Muscle layer of colon (tissue), 2 donors: ENCODE measurements around the gene CLEC2D.
"Not testable (repeated sequence)": the region's sequence is repeated elsewhere in the genome, so short reads cannot be mapped to it uniquely, and the experiment has no call there.

Experiments
- H3K27ac ChIP-seq: one replicate; pipeline ENCODE4 v1.7.0; 2013; ENCODE audit warnings: low read depth, mild to moderate bottlenecking, low read length, moderate library complexity
- H3K27me3 ChIP-seq, 2 donors: one replicate each; pipeline ENCODE4 v1.7.0; 2013; ENCODE audit warnings: low read length in 2 of 2, mild to moderate bottlenecking in 2 of 2; ENCODE audit not compliant: insufficient read depth in 2 of 2, control insufficient read depth in 1 of 2
- H3K36me3 ChIP-seq: one replicate; pipeline ENCODE4 v1.7.0; 2013; ENCODE audit warnings: mild to moderate bottlenecking, low read length; ENCODE audit not compliant: insufficient read depth
- H3K4me1 ChIP-seq: one replicate; pipeline ENCODE4 v1.7.0; 2013; ENCODE audit warnings: mild to moderate bottlenecking, low read length; ENCODE audit not compliant: insufficient read depth
- H3K4me3 ChIP-seq, 2 donors: one replicate each; pipeline ENCODE4 v1.7.0; 2013; ENCODE audit warnings: low read length in 2 of 2, low read depth in 1 of 2, mild to moderate bottlenecking in 1 of 2, moderate library complexity in 1 of 2
- H3K9ac ChIP-seq: one replicate; pipeline ENCODE4 v1.7.0; 2013; ENCODE audit warnings: low read length
- H3K9me3 ChIP-seq: one replicate; pipeline ENCODE4 v1.7.0; 2013; ENCODE audit warnings: mild to moderate bottlenecking, low read length
- donor health status: abdominal sarcoma.
- donor health status: Adenocarcinoma of cecum.

Gene CLEC2D

GRCh38 chr12:9732921-9733461 is 63.5 kb downstream of the CLEC2D start, which contains the start of gene CLECL1:
Gene CLECL1 (minus strand): TSS chr12:9733097.
- Histone ChIP-seq H3K9ac (no peak within 1 kb of the TSS), H3K9me3 (no peaks in the 10 kb centered on the region), H3K4me1 (no peaks in the 10 kb centered on the region), H3K27ac (no peak within 1 kb of the TSS), H3K36me3 (no peaks in the 10 kb centered on the region), H3K27me3 (no peaks in the 10 kb centered on the region), H3K4me3 (no peak within 1 kb of the TSS)

- Histone ChIP-seq H3K27ac (no peak overlapping the region), H3K27me3 (no peaks in the 10 kb centered on the region), H3K4me1 (no peaks in the 10 kb centered on the region), H3K9me3 (no peaks in the 10 kb centered on the region), H3K9ac (no peak overlapping the region), H3K4me3 (no peak overlapping the region), H3K36me3 (no peaks in the 10 kb centered on the region)
Observed at GRCh38 chr12:9735601-9736000, 66.1 kb downstream of the CLEC2D start.

DNA sequence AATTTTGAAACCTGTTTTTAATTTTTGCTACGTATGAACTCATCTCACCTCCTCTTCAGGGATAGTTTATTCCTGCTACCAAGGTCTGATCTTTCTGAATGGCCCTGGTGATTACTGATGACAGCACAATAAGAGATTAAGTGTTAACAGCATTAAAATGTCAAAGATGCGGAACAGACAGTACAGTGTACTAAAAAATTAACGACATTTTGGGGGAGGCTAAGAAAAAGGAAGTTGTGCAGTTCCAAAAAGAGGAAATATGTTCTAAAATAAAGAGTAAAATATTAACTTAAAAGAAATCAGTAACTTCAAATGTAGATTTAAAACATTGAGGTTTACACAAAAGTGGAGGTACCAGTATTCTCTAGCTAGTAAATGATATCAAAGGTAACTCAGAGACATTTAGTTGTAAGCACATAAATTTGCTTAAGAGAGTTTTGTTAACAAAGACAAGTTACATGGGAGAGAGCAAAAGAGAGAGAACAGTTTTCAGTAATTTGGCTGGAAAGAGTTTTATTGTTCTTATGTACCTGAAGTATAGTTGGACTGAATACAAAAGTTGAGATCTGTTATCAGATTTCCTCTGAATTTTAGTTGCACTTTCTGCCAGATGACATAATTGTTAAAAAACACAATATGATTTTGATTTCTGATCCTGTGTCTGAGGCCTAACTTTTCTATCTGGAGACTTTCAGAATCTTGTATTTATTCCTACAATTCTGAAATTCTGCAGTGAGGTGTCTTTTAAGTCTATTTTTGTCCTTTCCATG is 67.6 kb downstream of the CLEC2D start:
- H3K36me3 ChIP-seq = no peaks in the 10 kb centered on the region
- no peaks in the 10 kb centered on the region for H3K4me1 ChIP-seq
- no peak overlapping the region for H3K9ac ChIP-seq
- no peaks in the 10 kb centered on the region for H3K9me3 ChIP-seq
- H3K4me3 ChIP-seq = no peak overlapping the region
- no peaks in the 10 kb centered on the region for H3K27me3 ChIP-seq
- H3K27ac ChIP-seq = no peak overlapping the region

GRCh38 chr12:9738905-9739304 is 69.4 kb downstream of the CLEC2D start:
- not testable (repeated sequence) for H3K4me1 ChIP-seq, H3K27ac ChIP-seq, H3K4me3 ChIP-seq, H3K36me3 ChIP-seq, H3K9ac ChIP-seq, H3K9me3 ChIP-seq, H3K27me3 ChIP-seq

DNA sequence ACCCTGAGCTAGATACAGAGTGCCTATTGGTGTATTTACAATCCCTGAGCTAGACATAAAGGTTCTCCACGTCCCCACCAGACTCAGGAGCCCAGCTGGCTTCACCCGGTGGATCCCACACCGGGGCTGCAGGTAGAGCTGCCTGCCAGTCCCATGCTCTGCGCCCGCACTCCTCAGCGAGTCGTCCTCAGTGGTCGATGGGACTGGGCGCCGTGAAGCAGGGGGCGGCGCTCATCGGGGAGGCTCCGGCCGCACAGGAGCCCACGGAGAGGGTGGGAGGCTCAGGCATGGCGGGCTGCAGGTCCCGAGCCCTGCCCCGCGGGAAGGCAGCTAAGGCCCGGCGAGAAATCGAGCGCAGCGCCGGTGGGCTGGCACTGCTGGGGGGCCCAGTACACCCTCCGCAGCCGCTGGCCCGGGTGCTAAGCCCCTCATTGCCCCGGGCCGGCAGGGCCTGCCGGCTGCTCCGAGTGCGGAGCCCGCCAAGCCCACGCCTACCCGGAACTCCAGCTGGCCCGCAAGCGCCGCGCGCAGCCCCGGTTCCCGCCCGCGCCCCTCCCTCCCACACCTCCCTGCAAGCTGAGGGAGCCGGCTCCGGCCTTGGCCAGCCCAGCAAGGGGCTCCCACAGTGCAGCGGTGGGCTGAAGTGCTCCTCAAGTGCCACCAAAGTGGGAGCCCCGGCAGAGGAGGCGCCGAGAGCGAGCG is 70.0 kb downstream of the CLEC2D start:
- not testable (repeated sequence) for H3K27ac ChIP-seq, H3K36me3 ChIP-seq, H3K27me3 ChIP-seq, H3K9me3 ChIP-seq, H3K4me1 ChIP-seq, H3K4me3 ChIP-seq, H3K9ac ChIP-seq

DNA sequence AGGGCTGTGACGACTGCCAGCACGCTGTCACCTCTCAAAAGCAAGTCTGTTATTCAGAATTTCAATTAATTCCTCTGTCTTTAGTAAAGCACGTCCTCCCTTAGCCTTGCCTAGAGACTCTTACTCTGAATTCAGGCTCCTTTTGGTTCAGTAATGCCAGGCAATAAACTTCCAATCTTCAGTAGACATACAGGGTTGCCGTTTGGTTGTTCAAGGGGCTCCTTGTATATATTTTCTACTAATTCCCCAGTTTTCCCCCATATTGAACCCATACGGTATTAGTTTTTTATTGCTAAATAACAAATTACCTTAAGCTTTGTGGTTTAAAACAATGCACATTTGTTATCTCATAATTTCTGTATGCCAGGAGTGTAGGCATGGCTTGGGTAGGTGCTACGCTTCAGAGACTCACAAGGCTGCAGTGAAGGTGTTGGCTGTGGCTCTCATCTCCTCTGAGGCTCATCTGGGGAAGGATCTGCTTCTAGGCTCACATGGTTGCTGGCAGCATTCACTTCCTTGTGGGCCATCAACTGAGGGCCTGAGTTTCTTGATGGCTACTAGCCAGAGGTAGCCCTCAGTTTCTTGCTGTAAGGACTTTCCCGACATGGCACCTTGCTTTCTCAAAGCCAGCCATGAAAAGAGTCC is 70.7 kb downstream of the CLEC2D start:
- Histone ChIP-seq H3K27me3 (no peaks in the 10 kb centered on the region), H3K9ac (no peak overlapping the region), H3K36me3 (no peaks in the 10 kb centered on the region), H3K4me1 (no peaks in the 10 kb centered on the region), H3K4me3 (no peak overlapping the region), H3K9me3 (no peaks in the 10 kb centered on the region), H3K27ac (no peak overlapping the region)

DNA sequence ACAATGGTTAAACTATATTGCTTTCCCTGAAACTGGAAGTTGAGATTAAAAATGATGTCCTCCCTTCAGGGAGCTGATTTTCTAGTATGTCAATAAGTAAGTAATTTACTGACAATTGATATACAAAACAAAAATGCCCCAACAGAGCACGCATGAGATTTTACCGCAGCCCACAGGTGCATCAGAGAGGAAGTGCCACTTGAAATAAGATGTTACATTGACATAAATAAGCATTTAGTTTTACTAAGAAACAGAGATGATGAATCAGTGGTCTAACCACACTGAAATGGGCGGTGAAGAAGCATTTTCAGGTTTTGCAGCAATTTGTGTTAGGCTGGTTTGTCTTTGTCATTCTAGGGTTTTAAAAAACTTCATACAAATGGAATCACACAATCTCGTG is 72.2 kb downstream of the CLEC2D start:
- Histone ChIP-seq H3K27me3 (no peaks in the 10 kb centered on the region), H3K36me3 (no peaks in the 10 kb centered on the region), H3K4me1 (no peaks in the 10 kb centered on the region), H3K9ac (no peak overlapping the region), H3K9me3 (no peaks in the 10 kb centered on the region), H3K27ac (no peak overlapping the region), H3K4me3 (no peak overlapping the region)

- H3K4me1 ChIP-seq = no peaks in the 10 kb centered on the region
- H3K27ac ChIP-seq = no peak overlapping the region
- H3K9me3 ChIP-seq = no peaks in the 10 kb centered on the region
- no peak overlapping the region for H3K4me3 ChIP-seq
- no peaks in the 10 kb centered on the region for H3K36me3 ChIP-seq
- H3K9ac ChIP-seq = no peak overlapping the region
- no peaks in the 10 kb centered on the region for H3K27me3 ChIP-seq
Observed at GRCh38 chr12:9742661-9743060, 73.1 kb downstream of the CLEC2D start.

DNA sequence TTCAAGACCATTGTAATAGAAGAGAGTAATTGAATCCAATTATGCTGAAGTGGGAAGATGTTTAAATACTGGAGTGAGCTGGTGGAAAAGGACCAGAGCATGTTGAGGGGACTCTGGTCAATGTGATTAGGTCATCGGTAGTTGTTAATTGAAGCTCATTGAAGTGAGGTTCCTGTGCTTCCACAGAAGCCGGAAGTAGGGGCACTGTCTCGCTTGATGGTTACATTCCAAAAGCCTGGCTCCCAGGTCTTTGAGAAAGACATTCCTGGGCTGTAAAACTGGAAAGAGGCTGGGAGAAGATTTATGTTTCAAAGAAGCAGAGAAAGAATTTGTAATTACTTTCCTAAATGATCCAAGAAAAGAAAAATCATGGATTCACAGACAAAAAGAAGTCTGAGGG is 75.7 kb downstream of the CLEC2D start:
- Histone ChIP-seq H3K36me3 (no peaks in the 10 kb centered on the region), H3K9me3 (no peaks in the 10 kb centered on the region), H3K9ac (no peak overlapping the region), H3K27ac (no peak overlapping the region), H3K27me3 (no peaks in the 10 kb centered on the region), H3K4me1 (no peaks in the 10 kb centered on the region), H3K4me3 (no peak overlapping the region)
